Neural progenitor cell (in vitro differentiated cells): ENCODE results near the gene SIPA1. TPM values are rescaled to one million over a fixed set of nuclear protein-coding genes. Genes with fewer than 3 reads are reported as not detected.
A peak's percentile ranks its signal among the peaks of the same experiment; 100 is the strongest.
"Not testable (repeated sequence)": the region's sequence is repeated elsewhere in the genome, so short reads cannot be mapped to it uniquely, and the experiment has no call there.

Source experiments
- DNase-seq: peaks from one replicate; pipeline ENCODE4 v3.0.0-alpha.2; 2016; ENCODE audit warnings: low spot score
- H2AFZ ChIP-seq: fragments of 200-600 bp; sonication (generic); replicated peaks from 2 replicates; pipeline ENCODE4 v1.6.1; 2016; ENCODE audit warnings: antibody characterized with exemption
- H3F3A ChIP-seq: fragments of 200-600 bp; sonication (generic); 2 replicates; pipeline ENCODE4 v1.6.1; 2016; ENCODE audit warnings: antibody characterized with exemption, low read depth
- H3K27ac ChIP-seq: fragments of 200-600 bp; sonication (generic); 2 replicates; pipeline ENCODE4 v1.5.1; 2016; ENCODE audit warnings: mild to moderate bottlenecking
- H3K27me3 ChIP-seq: fragments of 200-600 bp; sonication (generic); 2 replicates; pipeline ENCODE4 v1.6.1; 2016; ENCODE audit warnings: mild to moderate bottlenecking, moderate library complexity
- H3K36me3 ChIP-seq: fragments of 200-600 bp; sonication (generic); 2 replicates; pipeline ENCODE4 v1.5.1; 2016
- H3K4me1 ChIP-seq: fragments of 200-600 bp; sonication (generic); 2 replicates; pipeline ENCODE4 v1.6.1; 2016; ENCODE audit warnings: mixed run types
- H3K4me2 ChIP-seq: fragments of 200-600 bp; sonication (generic); 2 replicates; pipeline ENCODE4 v1.6.1; 2016
- H3K4me3 ChIP-seq: fragments of 200-600 bp; sonication (generic); 2 replicates; pipeline ENCODE4 v1.5.1; 2016
- H3K79me2 ChIP-seq: fragments of 200-600 bp; sonication (generic); 2 replicates; pipeline ENCODE4 v1.6.1; 2016; ENCODE audit warnings: low read depth
- H3K9ac ChIP-seq: fragments of 200-600 bp; sonication (generic); 2 replicates; pipeline ENCODE4 v1.6.1; 2016
- H3K9me3 ChIP-seq: fragments of 200-600 bp; sonication (generic); 2 replicates; pipeline ENCODE4 v1.5.1; 2016; ENCODE audit warnings: low read depth
- H4K20me1 ChIP-seq: fragments of 200-600 bp; sonication (generic); 2 replicates; pipeline ENCODE4 v1.6.1; 2016; ENCODE audit warnings: low read depth
- H3K27ac Mint-ChIP-seq: 3 replicates; pipeline ENCODE4 v1.8.0; 2021; ENCODE audit warnings: mixed read lengths
- H3K27me3 Mint-ChIP-seq: 2 replicates; pipeline ENCODE4 v1.8.0; 2022; ENCODE audit warnings: low read depth, mild to moderate bottlenecking, inconsistent platforms, moderate library complexity, mixed read lengths; ENCODE audit not compliant: insufficient read depth
- H3K36me3 Mint-ChIP-seq: 3 replicates; pipeline ENCODE4 v1.8.0; 2021; ENCODE audit warnings: mixed read lengths
- H3K4me1 Mint-ChIP-seq: 3 replicates; pipeline ENCODE4 v1.8.0; 2021; ENCODE audit warnings: mixed read lengths
- H3K4me3 Mint-ChIP-seq: 3 replicates; pipeline ENCODE4 v1.8.0; 2021; ENCODE audit warnings: mild to moderate bottlenecking, moderate library complexity, mixed read lengths
- H3K9me3 Mint-ChIP-seq: 3 replicates; pipeline ENCODE4 v1.8.0; 2020; ENCODE audit warnings: mixed read lengths
- CTCF ChIP-seq: fragments of 200-600 bp; sonication (generic); IDR thresholded peaks from 2 replicates; pipeline ENCODE4 v1.5.1; 2017; ENCODE audit warnings: antibody characterized with exemption, mild to moderate bottlenecking
- EZH2 ChIP-seq: fragments of 200-600 bp; sonication (generic); IDR thresholded peaks from 2 replicates; pipeline ENCODE4 v1.6.1; 2017; ENCODE audit warnings: antibody characterized with exemption, mild to moderate bottlenecking, moderate library complexity
- EZH2phosphoT487 ChIP-seq: fragments of 200-600 bp; sonication (generic); IDR thresholded peaks from 2 replicates; pipeline ENCODE4 v1.6.1; 2017; ENCODE audit warnings: antibody characterized with exemption
- total RNA-seq: library from RNA; depleted of rRNA; stranded (reverse); fragments of >200 nt; gene quantifications from 2 replicates; pipeline ENCODE4 v1.2.3, GENCODE V29; 2015; ENCODE audit warnings: low replicate concordance

The SIPA1 gene
- total RNA-seq, 1 donor from 2014 or later: 4.7 TPM

- no peak overlapping the region for H3K27ac Mint-ChIP-seq
- no peak for TF ChIP-seq EZH2phosphoT487
- no peak for TF ChIP-seq CTCF
- no peak for TF ChIP-seq EZH2
- DNase-seq: no peak
- Histone ChIP-seq H3K36me3 (no peaks in the 10 kb centered on the region), H3K4me1 (peaks cover 11% of the 10 kb centered on the region), H2AFZ (no peak overlapping the region), H3K9me3 (no peaks in the 10 kb centered on the region), H3K79me2 (peaks cover 17% of the 10 kb centered on the region), H3F3A (peaks cover 21% of the 10 kb centered on the region), H3K4me3 (no peak overlapping the region), H3K9ac (no peak overlapping the region), H3K4me2 (no peak overlapping the region), H3K27ac (no peak overlapping the region), H3K27me3 (no peaks in the 10 kb centered on the region), H4K20me1 (peaks cover 6% of the 10 kb centered on the region)
- peaks cover 9% of the 10 kb centered on the region for H3K4me1 Mint-ChIP-seq
- H3K36me3 Mint-ChIP-seq: peaks cover 35% of the 10 kb centered on the region
- H3K4me3 Mint-ChIP-seq: peak overlapping the region; percentile 23
- H3K27me3 Mint-ChIP-seq: peaks cover 5% of the 10 kb centered on the region
- H3K9me3 Mint-ChIP-seq: no peaks in the 10 kb centered on the region
Observed at GRCh38 chr11:65660038-65660437, 22.1 kb downstream of the SIPA1 start.

DNA sequence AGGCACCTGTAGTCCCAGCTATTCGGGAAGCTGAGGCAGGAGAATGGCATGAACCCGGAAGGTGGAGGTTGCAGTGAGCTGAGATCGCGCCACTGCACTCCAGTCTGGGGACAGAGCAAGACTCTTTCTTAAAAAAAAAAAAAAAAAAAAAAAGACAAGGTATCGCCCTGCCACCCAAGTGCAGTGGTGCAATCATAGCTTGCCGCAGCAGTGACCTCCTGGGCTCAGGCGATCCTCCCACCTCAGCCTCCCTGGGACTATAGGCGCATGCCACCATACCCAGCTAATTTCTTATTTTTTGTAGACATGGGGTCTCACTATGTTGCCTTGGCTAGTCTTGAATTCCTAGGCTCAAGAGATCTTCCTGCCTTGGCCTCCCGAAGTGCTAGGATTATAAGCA, 23.0 kb downstream of the SIPA1 start:
- H3K27me3 ChIP-seq, H3K9ac ChIP-seq, H3K27ac ChIP-seq, H4K20me1 ChIP-seq, H3K36me3 ChIP-seq, H3K9me3 ChIP-seq, DNase-seq, H3K27ac Mint-ChIP-seq, H3K27me3 Mint-ChIP-seq, H2AFZ ChIP-seq, H3K4me2 ChIP-seq, H3K4me1 Mint-ChIP-seq, H3K9me3 Mint-ChIP-seq, H3K4me3 ChIP-seq: not testable (repeated sequence)
- H3K4me1 ChIP-seq: peaks cover 11% of the 10 kb centered on the region
- H3K36me3 Mint-ChIP-seq: peaks cover 30% of the 10 kb centered on the region
- peaks cover 21% of the 10 kb centered on the region for H3F3A ChIP-seq
- peak overlapping the region; percentile 90 for H3K4me3 Mint-ChIP-seq
- peaks cover 17% of the 10 kb centered on the region for H3K79me2 ChIP-seq

- H3K27ac ChIP-seq: no peak overlapping the region
- DNase-seq: no peak
- H3K4me1 ChIP-seq: peaks cover 11% of the 10 kb centered on the region
- H3K9me3 ChIP-seq: no peaks in the 10 kb centered on the region
- peak overlapping the region; percentile 86 for H3K4me2 ChIP-seq
- H3K4me1 Mint-ChIP-seq: peaks cover 9% of the 10 kb centered on the region
- no peak overlapping the region for H2AFZ ChIP-seq
- peak overlapping the region; percentile 90 for H3K4me3 Mint-ChIP-seq
- peaks cover 26% of the 10 kb centered on the region for H3K36me3 Mint-ChIP-seq
- H3F3A ChIP-seq: peaks cover 21% of the 10 kb centered on the region
- H3K9ac ChIP-seq: peak overlapping the region; percentile 64
- peak overlapping the region; percentile 79 for H3K4me3 ChIP-seq
- H4K20me1 ChIP-seq: peaks cover 6% of the 10 kb centered on the region
- no peaks in the 10 kb centered on the region for H3K9me3 Mint-ChIP-seq
- H3K27me3 Mint-ChIP-seq: peaks cover 5% of the 10 kb centered on the region
- TF ChIP-seq CTCF (no peak), EZH2 (no peak), EZH2phosphoT487 (no peak)
- no peak overlapping the region for H3K27ac Mint-ChIP-seq
- H3K27me3 ChIP-seq: no peaks in the 10 kb centered on the region
- peaks cover 17% of the 10 kb centered on the region for H3K79me2 ChIP-seq
- no peaks in the 10 kb centered on the region for H3K36me3 ChIP-seq
Observed at GRCh38 chr11:65661599-65662246, 23.8 kb downstream of the SIPA1 start.

DNA sequence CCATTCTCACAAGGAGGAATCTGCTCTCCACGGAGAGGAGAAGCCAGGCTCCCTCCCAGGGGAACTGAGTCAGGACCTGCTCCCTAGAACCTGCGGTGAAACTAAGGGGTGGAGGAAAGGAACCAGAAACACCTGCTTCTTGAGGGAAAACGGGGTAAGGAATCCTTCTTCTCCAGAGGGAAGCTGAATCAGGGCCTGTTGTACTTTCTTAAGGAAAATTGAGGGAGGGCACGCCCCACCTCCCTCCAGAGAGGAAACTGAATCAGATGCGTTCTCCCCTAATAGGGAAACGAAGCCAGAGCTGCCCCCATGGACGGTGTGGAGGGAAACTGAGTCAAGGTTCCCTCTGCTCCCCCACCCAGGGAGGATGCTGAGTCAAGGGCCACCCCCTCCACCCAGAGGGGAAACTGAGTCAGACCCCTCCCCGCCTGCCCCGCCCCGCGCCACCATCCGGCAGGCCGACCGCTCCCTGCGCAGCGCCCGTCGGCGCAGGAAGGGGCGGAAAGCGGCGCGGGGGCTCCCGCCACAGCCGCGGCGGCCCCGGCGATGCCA, 24.4 kb downstream of the SIPA1 start:
- H3K79me2 ChIP-seq: peaks cover 17% of the 10 kb centered on the region
- peaks cover 6% of the 10 kb centered on the region for H4K20me1 ChIP-seq
- peaks cover 9% of the 10 kb centered on the region for H3K4me1 Mint-ChIP-seq
- peaks cover 5% of the 10 kb centered on the region for H3K27me3 Mint-ChIP-seq
- no peak for DNase-seq
- H3K9me3 ChIP-seq: no peaks in the 10 kb centered on the region
- peak overlapping the region; percentile 79 for H3K4me3 ChIP-seq
- no peak overlapping the region for H3K27ac Mint-ChIP-seq
- H3K4me3 Mint-ChIP-seq: peak overlapping the region; percentile 90
- H3K9ac ChIP-seq: peak overlapping the region; percentile 64
- TF ChIP-seq EZH2 (no peak), CTCF (no peak), EZH2phosphoT487 (no peak)
- H2AFZ ChIP-seq: no peak overlapping the region
- H3K36me3 ChIP-seq: no peaks in the 10 kb centered on the region
- peaks cover 21% of the 10 kb centered on the region for H3K36me3 Mint-ChIP-seq
- H3K27ac ChIP-seq: no peak overlapping the region
- no peaks in the 10 kb centered on the region for H3K9me3 Mint-ChIP-seq
- H3K27me3 ChIP-seq: no peaks in the 10 kb centered on the region
- peak overlapping the region; percentile 86 for H3K4me2 ChIP-seq
- peaks cover 21% of the 10 kb centered on the region for H3F3A ChIP-seq
- peaks cover 11% of the 10 kb centered on the region for H3K4me1 ChIP-seq
